Mesendoderm (in vitro differentiated cells): ENCODE measurements around the gene RPN2.

Experiments
- DNase-seq: peaks from one replicate; pipeline ENCODE4 v3.0.0; 2013
- H2AK5ac ChIP-seq: 2 replicates; pipeline ENCODE4 v1.6.1; 2013; ENCODE audit warnings: low read length, inconsistent platforms
- H2BK120ac ChIP-seq: 2 replicates; pipeline ENCODE4 v1.6.1; 2013; ENCODE audit warnings: low read depth, mild to moderate bottlenecking, low read length, moderate library complexity, mixed read lengths
- H2BK15ac ChIP-seq: replicated peaks from 2 replicates; pipeline ENCODE4 v1.6.1; 2013; ENCODE audit warnings: low read depth, mild to moderate bottlenecking, moderate library complexity
- H2BK5ac ChIP-seq: 2 replicates; pipeline ENCODE4 v1.6.1; 2013; ENCODE audit warnings: low read length, inconsistent platforms
- H3K18ac ChIP-seq: 2 replicates; pipeline ENCODE4 v1.6.1; 2013; ENCODE audit warnings: mild to moderate bottlenecking, low read length, mixed read lengths
- H3K23ac ChIP-seq: one replicate; pipeline ENCODE4 v1.6.1; 2013; ENCODE audit warnings: low read length
- H3K27ac ChIP-seq: 2 replicates; pipeline ENCODE4 v1.5.1; 2013; ENCODE audit warnings: low read depth, mild to moderate bottlenecking, inconsistent platforms, low read length, moderate library complexity
- H3K27me3 ChIP-seq: 2 replicates; pipeline ENCODE4 v1.6.1; 2013; ENCODE audit warnings: low read length, control low read depth, mild to moderate bottlenecking, inconsistent platforms; ENCODE audit not compliant: insufficient read depth, poor library complexity
- H3K36me3 ChIP-seq: 2 replicates; pipeline ENCODE4 v1.6.1; 2013; ENCODE audit warnings: low read length, inconsistent platforms; ENCODE audit not compliant: control insufficient read depth, insufficient read depth
- H3K4ac ChIP-seq: one replicate; pipeline ENCODE4 v1.6.1; 2013; ENCODE audit warnings: low read depth, mild to moderate bottlenecking, low read length, moderate library complexity
- H3K4me1 ChIP-seq: 2 replicates; pipeline ENCODE4 v1.6.1; 2013; ENCODE audit warnings: low read depth, low read length, inconsistent platforms; ENCODE audit not compliant: control insufficient read depth
- H3K4me2 ChIP-seq: 2 replicates; pipeline ENCODE4 v1.6.1; 2013; ENCODE audit warnings: low read length
- H3K4me3 ChIP-seq: 2 replicates; pipeline ENCODE4 v1.5.1; 2013; ENCODE audit warnings: mild to moderate bottlenecking, low read length
- H3K56ac ChIP-seq: one replicate; pipeline ENCODE4 v1.6.1; 2013; ENCODE audit warnings: low read length
- H3K79me1 ChIP-seq: 2 replicates; pipeline ENCODE4 v1.6.1; 2013; ENCODE audit warnings: low read length, inconsistent platforms
- H3K79me2 ChIP-seq: 2 replicates; pipeline ENCODE4 v1.6.1; 2013; ENCODE audit warnings: mild to moderate bottlenecking, low read length; ENCODE audit not compliant: control insufficient read depth, insufficient read depth
- H3K9ac ChIP-seq: 2 replicates; pipeline ENCODE4 v1.6.1; 2013; ENCODE audit warnings: low read length, inconsistent platforms
- H4K5ac ChIP-seq: one replicate; pipeline ENCODE4 v1.6.1; 2013; ENCODE audit warnings: low read length
- H4K8ac ChIP-seq: one replicate; pipeline ENCODE4 v1.6.1; 2013; ENCODE audit warnings: low read depth, mild to moderate bottlenecking, control low read depth, low read length, moderate library complexity
- WGBS: extraction: QIAGEN DNeasy Blood & Tissue Kit; methylation state at CpG from one replicate; pipeline ENCODE4 v1.1.7; 2013; ENCODE audit warnings: low lambda C conversion rate, missing lambda C conversion rate; ENCODE audit not compliant: insufficient coverage; ENCODE audit errors: extremely low coverage; 5-methylcytosine and 5-hydroxymethylcytosine counted together

RPN2 gene

DNA sequence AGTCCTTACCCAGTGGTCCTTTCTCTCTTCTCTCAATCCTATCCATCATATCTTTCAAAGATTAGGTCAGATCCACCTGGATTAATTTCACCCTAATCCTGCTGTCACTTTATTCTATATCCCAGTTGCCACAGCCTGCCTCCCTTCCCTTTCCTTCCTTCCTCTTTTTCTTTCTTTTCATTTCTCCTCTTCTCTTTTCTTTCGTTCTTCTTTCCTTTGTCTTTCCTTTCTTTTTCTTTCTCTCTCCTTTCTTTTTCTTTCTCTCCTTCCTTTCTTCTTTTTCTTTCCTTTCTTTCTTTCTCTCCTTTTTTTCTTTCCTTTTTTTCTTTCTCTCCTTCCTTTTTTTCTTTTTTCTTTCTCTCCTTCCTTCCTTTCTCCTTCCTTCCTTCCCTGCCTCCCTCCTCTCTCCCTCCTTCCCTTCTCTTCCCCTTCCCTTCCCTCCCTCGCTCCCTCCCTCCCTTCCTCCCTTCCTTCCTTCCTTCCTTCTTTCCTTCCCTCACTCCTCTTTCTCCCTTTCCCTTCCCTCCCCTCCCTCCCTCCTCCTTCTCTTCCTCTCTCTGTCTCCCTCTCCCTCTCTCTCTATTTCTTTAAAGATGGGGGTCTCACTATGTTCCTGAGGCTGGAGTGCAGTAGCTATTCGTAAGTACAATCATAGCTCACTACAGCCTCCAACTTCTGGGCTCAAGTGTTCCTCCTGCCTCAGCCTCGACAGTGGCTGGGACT is 15.1 kb upstream of the RPN2 start:
- H2BK5ac ChIP-seq = no peak overlapping the region

GRCh38 chr20:37165031-37165430 is 14.1 kb upstream of the RPN2 start:
- no peak for DNase-seq
- H2BK15ac ChIP-seq = no peak overlapping the region
- no CpG with 5 or more reads among the region's 1 CpG for WGBS

More for the DNA sequence above, 15.1 kb upstream of the RPN2 start:
- Histone ChIP-seq H4K5ac (no peak overlapping the region), H3K23ac (no peak overlapping the region), H2BK120ac (no peak overlapping the region), H3K4me3 (no peak overlapping the region), H3K27me3 (no peaks in the 10 kb centered on the region), H3K4ac (no peak overlapping the region), H2BK15ac (no peak overlapping the region), H4K8ac (no peak overlapping the region), H3K4me2 (no peak overlapping the region), H3K4me1 (no peaks in the 10 kb centered on the region), H3K56ac (no peak overlapping the region), H3K18ac (no peak overlapping the region), H3K36me3 (no peaks in the 10 kb centered on the region), H3K27ac (no peak overlapping the region), H3K79me2 (no peaks in the 10 kb centered on the region), H2AK5ac (no peak overlapping the region), H3K79me1 (no peaks in the 10 kb centered on the region), H3K9ac (no peak overlapping the region)
- DNase-seq = no peak
- WGBS = no CpG with 5 or more reads among the region's 4 CpGs

DNA sequence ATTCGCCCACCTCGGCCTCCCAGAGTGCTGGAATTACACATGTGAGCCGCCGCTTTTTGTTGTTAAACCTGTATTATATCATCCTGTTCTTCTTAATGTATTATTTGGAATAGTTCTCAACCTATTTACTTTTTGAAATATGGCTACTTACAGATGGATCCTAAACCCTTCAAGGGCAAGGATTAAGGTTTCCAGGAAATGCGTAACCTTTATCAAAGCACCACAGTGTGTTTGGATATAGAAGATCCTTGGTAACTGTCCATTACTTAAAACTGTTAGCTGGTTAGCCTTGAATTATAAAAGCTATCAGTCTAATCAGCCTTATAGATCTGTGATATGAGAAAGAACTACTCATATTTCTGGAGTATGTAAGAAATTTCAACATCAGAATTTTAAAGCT is 12.3 kb upstream of the RPN2 start:
- Histone ChIP-seq H3K23ac (no peak overlapping the region), H3K56ac (no peak overlapping the region), H2BK15ac (no peak overlapping the region), H3K36me3 (no peaks in the 10 kb centered on the region), H2AK5ac (no peak overlapping the region), H3K4me2 (no peak overlapping the region), H3K4me1 (no peaks in the 10 kb centered on the region), H3K79me2 (no peaks in the 10 kb centered on the region), H4K8ac (no peak overlapping the region), H2BK120ac (no peak overlapping the region), H3K27ac (no peak overlapping the region), H3K9ac (no peak overlapping the region), H3K4me3 (no peak overlapping the region), H3K27me3 (no peaks in the 10 kb centered on the region), H2BK5ac (no peak overlapping the region), H4K5ac (no peak overlapping the region), H3K18ac (no peak overlapping the region), H3K79me1 (no peaks in the 10 kb centered on the region), H3K4ac (no peak overlapping the region)
- no peak for DNase-seq
- whole genome bisulfite sequencing = no CpG with 5 or more reads among the region's 5 CpGs

More at GRCh38 chr20:37165031-37165430, 14.1 kb upstream of the RPN2 start:
- Histone ChIP-seq H3K4me1 (no peaks in the 10 kb centered on the region), H3K56ac (no peak overlapping the region), H2BK120ac (no peak overlapping the region), H2AK5ac (no peak overlapping the region), H3K4me2 (no peak overlapping the region), H3K23ac (no peak overlapping the region), H2BK5ac (no peak overlapping the region), H4K8ac (no peak overlapping the region), H3K18ac (no peak overlapping the region), H3K27ac (no peak overlapping the region), H3K4me3 (no peak overlapping the region), H4K5ac (no peak overlapping the region), H3K79me2 (no peaks in the 10 kb centered on the region), H3K27me3 (no peaks in the 10 kb centered on the region), H3K4ac (no peak overlapping the region), H3K79me1 (no peaks in the 10 kb centered on the region), H3K9ac (no peak overlapping the region), H3K36me3 (no peaks in the 10 kb centered on the region)

DNA sequence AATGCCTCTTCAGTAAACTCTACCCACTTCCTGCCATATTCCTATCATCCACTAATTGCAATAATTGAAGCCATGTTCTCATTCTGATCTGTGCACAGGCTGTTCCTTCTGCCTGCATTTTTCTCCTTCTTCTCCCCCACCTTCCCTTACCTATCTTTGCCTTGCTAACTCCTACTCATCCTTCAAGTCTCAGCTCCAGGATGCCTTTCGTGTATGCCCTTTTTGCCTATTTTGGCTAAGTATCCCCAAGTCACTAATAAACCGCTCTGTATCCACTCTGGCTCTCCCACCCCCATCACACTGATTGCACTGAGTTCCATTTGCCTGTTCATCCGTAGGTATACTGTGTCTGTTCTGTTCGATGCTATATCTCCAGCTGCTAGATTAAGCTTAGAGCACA is 6.3 kb upstream of the RPN2 start:
- no peaks in the 10 kb centered on the region for H3K4me1 ChIP-seq
- H3K23ac ChIP-seq = no peak overlapping the region
- no peak overlapping the region for H4K5ac ChIP-seq
- no peak overlapping the region for H3K18ac ChIP-seq
- H3K4me2 ChIP-seq = no peak overlapping the region
- no peaks in the 10 kb centered on the region for H3K36me3 ChIP-seq
- no peak overlapping the region for H2BK5ac ChIP-seq
- WGBS = no CpG with 5 or more reads among the region's 4 CpGs
- no peaks in the 10 kb centered on the region for H3K27me3 ChIP-seq
- H3K9ac ChIP-seq = no peak overlapping the region
- H3K79me2 ChIP-seq = no peaks in the 10 kb centered on the region
- no peak overlapping the region for H3K4ac ChIP-seq
- H2AK5ac ChIP-seq = no peak overlapping the region
- no peak overlapping the region for H2BK120ac ChIP-seq
- H3K79me1 ChIP-seq = no peaks in the 10 kb centered on the region
- H2BK15ac ChIP-seq = no peak overlapping the region
- no peak overlapping the region for H3K27ac ChIP-seq
- no peak overlapping the region for H3K4me3 ChIP-seq
- no peak overlapping the region for H3K56ac ChIP-seq
- no peak overlapping the region for H4K8ac ChIP-seq
- no peak for DNase-seq

DNA sequence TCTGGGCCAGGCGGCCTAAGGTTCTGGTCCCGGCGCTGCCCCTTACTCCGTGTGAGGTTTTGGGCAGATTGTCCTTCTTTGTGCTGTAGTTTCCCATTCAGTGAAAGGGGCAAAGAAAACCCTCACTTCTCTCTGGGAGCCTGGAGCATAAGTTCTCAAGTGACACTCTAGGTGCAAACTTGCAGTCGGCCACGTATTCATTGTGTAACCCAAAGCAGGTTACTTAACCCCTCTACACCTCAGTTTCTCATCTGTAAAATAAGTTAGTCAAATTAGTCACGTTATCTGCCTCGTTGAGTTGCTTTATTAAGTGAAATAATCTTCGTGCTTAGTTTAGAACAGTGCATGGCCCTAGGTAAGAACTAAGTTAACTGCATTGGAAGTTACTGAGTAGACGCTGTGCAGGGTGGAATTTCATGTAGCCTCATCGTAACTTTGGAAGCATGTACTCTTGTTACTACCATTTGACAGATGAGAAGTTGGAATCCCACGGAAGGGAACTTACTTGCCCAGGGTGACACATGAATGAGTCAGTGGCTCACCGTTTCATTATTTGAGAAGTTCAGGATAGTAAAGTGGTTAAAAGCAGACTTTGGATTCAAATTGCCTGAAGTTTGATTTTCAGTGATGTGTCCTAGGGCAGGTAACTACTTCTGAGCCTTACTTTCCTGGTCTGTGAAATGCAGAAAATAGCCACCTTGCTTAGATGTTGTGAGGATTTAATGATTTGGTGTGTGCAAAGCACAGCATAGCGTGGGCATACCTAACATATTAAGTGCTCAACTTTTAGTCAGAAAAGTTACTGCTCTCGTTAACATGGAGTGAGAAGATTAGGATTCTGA is 774 bp downstream of the RPN2 start:
- Histone ChIP-seq H2BK120ac (no peak overlapping the region), H3K56ac (peak overlapping the region; percentile 95), H3K4me1 (peaks cover 5% of the 10 kb centered on the region), H2BK5ac (no peak overlapping the region), H3K79me1 (peaks cover 15% of the 10 kb centered on the region), H3K27ac (peak overlapping the region; percentile 88), H4K8ac (no peak overlapping the region), H3K4me2 (peak overlapping the region; percentile 63), H2AK5ac (no peak overlapping the region), H2BK15ac (no peak overlapping the region), H3K79me2 (peaks cover 45% of the 10 kb centered on the region), H3K23ac (peak overlapping the region; percentile 45), H3K27me3 (no peaks in the 10 kb centered on the region), H3K9ac (peak overlapping the region; percentile 95), H3K36me3 (peaks cover 3% of the 10 kb centered on the region), H3K18ac (no peak overlapping the region), H3K4ac (peak overlapping the region; percentile 40), H4K5ac (no peak overlapping the region), H3K4me3 (peak overlapping the region; percentile 71)
- DNase-seq = peak; percentile 46
- WGBS = no CpG with 5 or more reads among the region's 15 CpGs
